GM18505 (cell line): ENCODE results near the gene KRTAP10-12.

Experiments used
- ATAC-seq: cut with Tn5 transposase; IDR thresholded peaks from one replicate; pipeline ENCODE4 v1.9.1; 2021; ENCODE audit not compliant: unreplicated experiment
- POLR2A ChIP-seq: IDR thresholded peaks from 4 replicates; pipeline ENCODE4 v1.6.1; 2011; ENCODE audit warnings: borderline replicate concordance; ENCODE audit not compliant: insufficient read depth, insufficient read length; ENCODE audit errors: extremely low read depth

The KRTAP10-12 gene

DNA sequence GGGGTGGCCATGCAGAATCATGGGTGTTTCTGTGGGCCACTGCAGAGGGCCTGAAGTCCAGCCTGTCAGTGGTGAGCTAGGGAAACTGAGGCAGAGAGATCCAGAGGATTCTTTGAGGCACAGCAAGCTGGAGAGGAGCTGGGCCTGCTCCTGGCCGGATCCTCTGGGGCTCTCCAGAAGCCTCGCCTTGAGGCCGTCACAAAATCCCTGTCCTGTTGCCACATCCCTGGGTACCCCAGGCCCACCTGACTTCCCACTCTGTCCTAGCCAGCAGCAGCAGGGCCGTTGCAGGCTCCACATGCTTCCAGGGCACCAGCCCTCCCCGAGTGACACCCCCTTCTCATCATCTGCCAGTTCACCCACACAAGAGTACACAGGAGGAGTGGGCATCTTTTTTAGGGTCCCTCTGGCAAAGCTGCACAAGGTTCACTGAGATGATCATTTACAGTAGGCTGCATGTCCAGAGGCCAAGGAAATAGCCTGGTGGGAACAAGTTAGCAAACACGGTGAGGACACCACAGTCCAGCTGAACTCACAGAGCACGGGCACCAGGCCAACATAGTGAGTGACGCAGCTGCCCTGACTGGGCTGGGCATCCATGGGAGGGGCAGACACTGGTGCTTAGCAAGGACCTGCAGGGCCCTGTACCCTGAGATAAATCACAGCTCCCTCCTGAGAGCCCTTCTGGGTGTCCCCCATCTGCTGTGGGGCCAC lies 39.5 kb downstream of the KRTAP10-12 start:
- no peak for TF ChIP-seq POLR2A
- ATAC-seq, result no peak

- ATAC-seq, result no peak
- no peak for TF ChIP-seq POLR2A
Measured at GRCh38 chr21:44737706-44738354, 40.9 kb downstream of the KRTAP10-12 start.

DNA sequence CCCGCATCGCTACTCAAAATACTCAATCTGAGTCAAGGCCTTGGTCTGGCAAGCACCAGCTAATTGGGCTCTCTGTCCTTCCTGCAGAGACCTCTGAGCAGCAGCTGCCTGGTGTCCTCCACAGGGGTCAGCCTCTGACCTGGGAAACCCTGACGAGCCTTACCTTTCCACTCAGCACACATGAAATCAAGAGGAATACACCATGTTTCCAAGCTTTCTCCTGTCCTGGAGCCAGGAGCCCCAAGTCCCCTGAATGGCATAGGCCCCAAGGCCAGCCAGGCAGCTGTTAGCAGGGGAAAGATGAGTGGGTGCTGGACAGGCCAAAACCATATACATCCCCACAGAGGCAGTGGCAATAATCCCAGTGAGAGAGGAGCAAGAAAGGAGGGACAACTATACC lies 41.6 kb downstream of the KRTAP10-12 start:
- no peak for ATAC-seq
- TF ChIP-seq POLR2A, result no peak

GRCh38 chr21:44739316-44739715 lies 42.3 kb downstream of the KRTAP10-12 start:
- no peak for ATAC-seq
- TF ChIP-seq POLR2A, result no peak

- TF ChIP-seq POLR2A, result no peak
- no peak for ATAC-seq
Measured at GRCh38 chr21:44740742-44741141, 43.8 kb downstream of the KRTAP10-12 start.

- no peak for TF ChIP-seq POLR2A
- no peak for ATAC-seq
Measured at GRCh38 chr21:44741921-44742320, 44.9 kb downstream of the KRTAP10-12 start.

DNA sequence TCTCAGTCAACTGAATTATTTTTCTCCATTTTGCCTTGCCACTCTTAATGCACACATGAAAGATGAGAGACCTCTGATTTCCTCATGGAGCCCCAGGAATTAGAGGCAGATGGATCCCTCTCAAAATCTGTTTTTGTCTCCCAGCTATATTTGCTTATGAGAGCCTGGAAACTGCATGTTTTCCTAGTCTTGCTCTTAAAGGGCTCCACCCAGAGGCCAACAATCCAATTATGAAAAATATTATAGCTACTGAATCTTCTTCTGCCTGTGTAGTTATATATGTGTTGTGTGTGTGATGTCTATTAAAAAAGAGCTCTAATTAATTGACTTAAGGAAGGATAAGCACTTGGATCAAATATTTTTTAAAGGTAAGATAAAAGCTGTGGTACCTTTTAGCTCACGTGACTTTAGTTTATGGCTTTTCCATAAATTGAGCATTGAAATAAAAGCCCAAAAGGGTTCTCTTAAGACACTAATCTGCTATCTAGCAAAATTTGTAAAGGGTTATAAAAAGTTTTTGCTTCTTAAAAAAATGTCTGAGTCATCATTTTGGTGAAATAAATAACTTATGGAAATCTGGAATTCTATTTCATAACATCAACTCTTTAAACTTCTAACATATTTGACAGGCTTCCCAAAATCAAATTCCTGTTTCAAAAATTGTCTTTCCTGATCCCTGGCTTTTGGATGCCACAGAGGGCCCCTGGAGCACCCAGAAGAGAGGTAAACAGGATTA lies 45.6 kb downstream of the KRTAP10-12 start:
- no peak for ATAC-seq
- no peak for TF ChIP-seq POLR2A
